Stimulated activated naive CD8-positive, alpha-beta T cell treated with anti-CD3 and anti-CD28 coated beads, Interleukin-15, amount 100 ng/mL, for 72 hours (primary cell): ENCODE data around the gene SERPINA4.

Experiments
- ATAC-seq: fragments of 150-1000 bp; cut with Tn5 transposase; 2 replicates; pipeline ENCODE4 v1.10.0; 2021; ENCODE audit warnings: mild to moderate bottlenecking, moderate library complexity
- DNase-seq, 2 donors: peaks; one replicate each; pipeline ENCODE4 v3.0.0; 2021 to 2022
- H3K27ac Mint-ChIP-seq, 2 donors: one replicate each; pipeline ENCODE4 v1.8.0; 2022; ENCODE audit warnings: mild to moderate bottlenecking in 2 of 2, mixed read lengths in 2 of 2, moderate library complexity in 2 of 2
- H3K27me3 Mint-ChIP-seq: one replicate; pipeline ENCODE4 v1.8.0; 2022; ENCODE audit warnings: mixed read lengths
- H3K4me1 Mint-ChIP-seq: one replicate; pipeline ENCODE4 v1.8.0; 2022; ENCODE audit warnings: mild to moderate bottlenecking, mixed read lengths
- H3K4me3 Mint-ChIP-seq, 2 donors: one replicate each; pipeline ENCODE4 v1.8.0; 2022; ENCODE audit warnings: mild to moderate bottlenecking in 2 of 2, mixed read lengths in 2 of 2, moderate library complexity in 1 of 2
- H3K9me3 Mint-ChIP-seq, 2 donors: one replicate each; pipeline ENCODE4 v1.8.0; 2022; ENCODE audit warnings: mixed read lengths in 2 of 2

SERPINA4 gene

GRCh38 chr14:94555991-94556390 is 5.3 kb upstream of the SERPINA4 start:
- H3K4me3 Mint-ChIP-seq: no peak overlapping the region
- H3K27me3 Mint-ChIP-seq: peaks cover 17% of the 10 kb centered on the region
- DNase-seq (no peak), ATAC-seq (no peak)
- H3K9me3 Mint-ChIP-seq: peaks cover 20 to 42% of the 10 kb centered on the region in 2 donors
- no peak overlapping the region for H3K27ac Mint-ChIP-seq
- no peaks in the 10 kb centered on the region for H3K4me1 Mint-ChIP-seq

GRCh38 chr14:94557327-94557726 is 3.9 kb upstream of the SERPINA4 start:
- DNase-seq: no peak
- no peak for ATAC-seq
- no peak overlapping the region for H3K4me3 Mint-ChIP-seq
- H3K4me1 Mint-ChIP-seq: no peaks in the 10 kb centered on the region
- H3K27ac Mint-ChIP-seq: no peak overlapping the region
- peaks cover 20 to 42% of the 10 kb centered on the region in 2 donors for H3K9me3 Mint-ChIP-seq
- H3K27me3 Mint-ChIP-seq: peaks cover 22% of the 10 kb centered on the region

DNA sequence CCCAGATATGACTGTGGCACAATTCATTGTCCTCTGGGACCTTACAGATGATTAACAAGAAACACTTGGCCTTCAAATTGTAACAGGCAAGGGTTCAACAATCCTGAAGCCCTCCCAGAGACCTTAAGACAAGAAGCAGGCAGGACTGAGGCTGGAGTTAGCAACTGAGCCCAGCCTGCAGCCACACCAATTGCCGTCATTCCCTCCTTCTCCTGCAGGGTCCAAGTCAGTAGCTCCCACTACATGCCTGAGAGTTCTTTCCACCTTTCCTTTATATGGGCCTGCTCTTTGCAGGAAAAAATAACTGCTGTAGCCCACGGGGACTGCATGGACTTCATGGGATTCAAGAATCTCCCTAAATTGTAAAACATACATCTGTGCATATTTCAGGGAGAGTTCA is 2.4 kb upstream of the SERPINA4 start:
- Mint-ChIP-seq H3K9me3 (peaks cover 16 to 42% of the 10 kb centered on the region in 2 donors), H3K4me3 (no peak overlapping the region), H3K27me3 (peaks cover 22% of the 10 kb centered on the region), H3K4me1 (no peaks in the 10 kb centered on the region), H3K27ac (no peak overlapping the region)
- ATAC-seq (no peak), DNase-seq (no peak)

- DNase-seq (no peak), ATAC-seq (no peak)
Measured at GRCh38 chr14:94559638-94560290, 1.5 kb upstream of the SERPINA4 start.

DNA sequence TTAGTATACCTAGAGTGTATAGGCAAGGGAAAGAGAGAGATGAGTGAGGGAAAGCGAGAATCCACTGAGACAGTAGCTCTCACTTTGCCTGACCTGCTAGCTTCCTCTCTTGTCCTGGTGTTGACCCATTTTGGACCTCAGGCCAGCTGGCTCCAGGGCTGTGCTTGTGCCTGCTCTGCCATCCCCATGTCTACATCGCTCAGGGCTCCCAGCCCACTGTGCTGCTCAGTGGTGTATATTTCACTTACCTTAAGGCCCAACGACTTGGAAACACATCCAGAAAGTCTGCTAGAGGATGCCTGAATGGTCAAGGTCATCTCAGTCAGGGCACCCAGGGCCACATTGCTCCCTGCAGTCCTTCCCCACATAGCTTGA is 964 bp upstream of the SERPINA4 start:
- H3K4me3 Mint-ChIP-seq: no peak overlapping the region
- H3K27me3 Mint-ChIP-seq: peaks cover 22% of the 10 kb centered on the region
- H3K9me3 Mint-ChIP-seq: peaks cover 6 to 30% of the 10 kb centered on the region in 2 donors

More at GRCh38 chr14:94559638-94560290, 1.5 kb upstream of the SERPINA4 start:
- no peaks in the 10 kb centered on the region for H3K4me1 Mint-ChIP-seq
- peaks cover 12 to 35% of the 10 kb centered on the region in 2 donors for H3K9me3 Mint-ChIP-seq
- H3K27ac Mint-ChIP-seq: no peak overlapping the region
- H3K27me3 Mint-ChIP-seq: peaks cover 22% of the 10 kb centered on the region
- no peak overlapping the region for H3K4me3 Mint-ChIP-seq

GRCh38 chr14:94561656-94562010 is 391 bp downstream of the SERPINA4 start:
- H3K4me3 Mint-ChIP-seq: no peak overlapping the region
- H3K27ac Mint-ChIP-seq: no peak overlapping the region
- no peak for ATAC-seq
- no peak for DNase-seq
- H3K9me3 Mint-ChIP-seq: peaks cover 0 to 16% of the 10 kb centered on the region in 2 donors
- peaks cover 22% of the 10 kb centered on the region for H3K27me3 Mint-ChIP-seq
- no peaks in the 10 kb centered on the region for H3K4me1 Mint-ChIP-seq

More for the DNA sequence above, 964 bp upstream of the SERPINA4 start:
- Mint-ChIP-seq H3K4me1 (no peaks in the 10 kb centered on the region), H3K27ac (no peak overlapping the region)
- no peak for ATAC-seq
- DNase-seq: no peak

- Mint-ChIP-seq H3K4me1 (no peaks in the 10 kb centered on the region), H3K27me3 (peaks cover 22% of the 10 kb centered on the region), H3K9me3 (peaks cover 0 to 12% of the 10 kb centered on the region in 2 donors), H3K27ac (no peak overlapping the region), H3K4me3 (no peak overlapping the region)
- ATAC-seq (no peak), DNase-seq (no peak)
Measured at GRCh38 chr14:94562022-94562421, 780 bp downstream of the SERPINA4 start.

GRCh38 chr14:94562941-94563883 is 2.0 kb downstream of the SERPINA4 start:
- DNase-seq (no peak), ATAC-seq (no peak)
- no peaks in the 10 kb centered on the region for H3K4me1 Mint-ChIP-seq
- peaks cover 22% of the 10 kb centered on the region for H3K27me3 Mint-ChIP-seq
- H3K27ac Mint-ChIP-seq: no peak overlapping the region
- peaks cover 0 to under 1% of the 10 kb centered on the region in 2 donors for H3K9me3 Mint-ChIP-seq
- no peak overlapping the region for H3K4me3 Mint-ChIP-seq

DNA sequence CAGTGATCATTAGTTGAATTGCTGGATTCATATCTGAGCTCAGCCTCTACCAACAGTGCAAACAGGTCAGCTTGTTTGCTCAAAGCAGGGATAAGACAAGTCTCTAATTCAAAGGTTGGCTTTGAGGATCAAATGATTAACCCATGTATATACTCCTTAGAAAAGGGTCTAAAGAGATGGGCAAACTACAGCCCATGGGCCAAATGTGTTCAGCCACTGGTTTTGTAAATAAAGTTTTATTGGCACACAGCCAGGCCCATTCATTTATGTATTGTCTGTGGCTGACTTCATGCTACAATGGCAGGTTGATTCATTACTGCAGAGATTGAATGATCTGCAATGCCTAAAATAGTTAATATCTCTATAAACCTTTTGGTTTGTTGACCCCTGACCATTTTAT is 3.1 kb downstream of the SERPINA4 start:
- H3K27ac Mint-ChIP-seq: no peak overlapping the region
- no peak overlapping the region for H3K4me3 Mint-ChIP-seq
- H3K27me3 Mint-ChIP-seq: peaks cover 15% of the 10 kb centered on the region
- no peak for ATAC-seq
- H3K9me3 Mint-ChIP-seq: no peaks in the 10 kb centered on the region
- no peaks in the 10 kb centered on the region for H3K4me1 Mint-ChIP-seq
- no peak for DNase-seq

DNA sequence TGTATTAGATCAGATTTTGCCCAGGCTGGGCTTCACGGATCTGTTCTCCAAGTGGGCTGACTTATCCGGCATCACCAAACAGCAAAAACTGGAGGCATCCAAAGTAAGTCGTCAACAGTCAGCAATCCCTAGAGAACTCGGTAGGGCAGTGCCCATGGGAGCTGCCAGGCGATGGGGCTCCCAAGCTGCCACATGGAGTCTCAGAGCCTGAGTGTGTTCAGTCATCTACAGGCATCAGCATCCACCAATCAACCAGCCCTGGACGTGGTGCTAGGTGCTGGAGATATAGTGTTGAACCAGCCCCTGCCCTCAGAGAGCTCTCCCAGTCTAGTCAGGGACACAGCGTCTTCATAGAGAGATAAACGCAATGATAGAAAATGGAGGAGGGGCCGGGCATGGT is 6.9 kb downstream of the SERPINA4 start:
- ATAC-seq (no peak), DNase-seq (no peak)
- H3K27ac Mint-ChIP-seq: no peak overlapping the region
- H3K4me1 Mint-ChIP-seq: no peaks in the 10 kb centered on the region
- no peak overlapping the region for H3K4me3 Mint-ChIP-seq
- no peaks in the 10 kb centered on the region for H3K27me3 Mint-ChIP-seq
- H3K9me3 Mint-ChIP-seq: no peaks in the 10 kb centered on the region

DNA sequence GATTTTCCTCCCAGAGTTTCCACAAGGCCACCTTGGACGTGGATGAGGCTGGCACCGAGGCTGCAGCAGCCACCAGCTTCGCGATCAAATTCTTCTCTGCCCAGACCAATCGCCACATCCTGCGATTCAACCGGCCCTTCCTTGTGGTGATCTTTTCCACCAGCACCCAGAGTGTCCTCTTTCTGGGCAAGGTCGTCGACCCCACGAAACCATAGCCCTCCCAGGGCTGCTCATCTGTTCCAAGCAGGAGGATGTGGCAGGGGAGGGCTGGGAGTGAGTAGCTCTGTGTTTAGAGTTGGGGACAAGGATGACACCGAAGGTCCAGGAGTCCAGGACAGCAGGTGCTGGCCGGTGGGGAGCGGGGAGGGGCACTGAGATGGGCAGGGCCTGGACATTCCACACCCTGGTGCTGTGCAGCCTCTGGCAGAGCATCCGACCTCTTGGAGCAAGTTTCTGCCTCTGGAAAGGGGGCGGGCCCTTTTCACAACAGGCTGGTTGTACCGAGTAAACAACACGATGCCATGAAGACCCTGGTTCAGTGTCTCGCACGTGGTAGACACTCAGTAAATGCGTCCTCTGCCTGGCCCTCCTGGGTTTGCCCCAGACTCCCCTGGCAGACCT is 8.2 kb downstream of the SERPINA4 start:
- Mint-ChIP-seq H3K27ac (peak overlapping the region in 1 of 2 donors; percentile 55), H3K4me1 (no peaks in the 10 kb centered on the region), H3K27me3 (no peaks in the 10 kb centered on the region), H3K4me3 (no peak overlapping the region), H3K9me3 (no peaks in the 10 kb centered on the region)
- no peak for ATAC-seq
- no peak for DNase-seq

DNA sequence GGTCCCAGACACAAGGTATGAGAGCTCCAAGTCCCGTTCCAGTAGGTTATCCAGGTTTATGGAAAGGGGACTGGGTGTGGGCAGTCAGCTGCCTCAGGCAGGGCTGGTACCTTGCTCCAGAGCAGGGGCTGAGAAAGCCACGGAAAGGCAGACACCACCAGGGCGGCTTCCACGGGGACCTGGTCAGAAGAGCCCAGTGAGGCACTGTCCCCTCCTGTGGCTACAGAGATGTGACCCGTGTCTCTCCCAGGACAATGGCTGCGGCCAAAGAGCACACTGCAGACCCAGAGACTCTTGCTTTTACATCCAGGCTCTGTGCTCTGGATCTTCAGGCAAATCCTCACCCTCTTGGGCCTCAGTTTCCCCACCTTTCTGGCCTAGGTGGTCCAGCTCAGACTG is 8.8 kb downstream of the SERPINA4 start:
- H3K9me3 Mint-ChIP-seq: no peaks in the 10 kb centered on the region
- H3K4me1 Mint-ChIP-seq: no peaks in the 10 kb centered on the region
- ATAC-seq: no peak
- no peak overlapping the region for H3K27ac Mint-ChIP-seq
- DNase-seq: no peak
- H3K4me3 Mint-ChIP-seq: no peak overlapping the region
- no peaks in the 10 kb centered on the region for H3K27me3 Mint-ChIP-seq

GRCh38 chr14:94570440-94570839 is 9.2 kb downstream of the SERPINA4 start:
- Mint-ChIP-seq H3K27me3 (no peaks in the 10 kb centered on the region), H3K9me3 (no peaks in the 10 kb centered on the region), H3K27ac (no peak overlapping the region), H3K4me1 (no peaks in the 10 kb centered on the region), H3K4me3 (no peak overlapping the region)
- ATAC-seq (no peak), DNase-seq (no peak)

DNA sequence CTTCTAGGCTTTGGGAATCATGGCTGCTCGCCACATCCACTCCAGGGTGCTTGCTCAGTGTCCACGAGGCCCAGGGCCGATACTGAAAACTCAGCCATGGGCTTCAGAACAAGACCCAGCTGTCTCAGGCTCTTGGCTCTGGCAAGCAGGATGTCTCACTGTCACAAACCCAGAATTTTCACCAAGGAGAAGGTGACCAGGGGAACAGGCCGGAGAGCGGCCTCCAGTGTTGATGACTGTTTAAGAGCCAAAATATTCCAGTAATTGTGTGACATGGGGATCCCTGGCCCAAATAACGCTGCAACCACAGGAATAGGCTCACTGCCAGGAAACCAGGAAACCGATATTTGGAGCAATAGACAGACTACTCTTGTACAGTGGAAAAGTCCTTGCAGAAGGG is 10.2 kb downstream of the SERPINA4 start:
- no peak overlapping the region for H3K4me3 Mint-ChIP-seq
- H3K27me3 Mint-ChIP-seq: no peaks in the 10 kb centered on the region
- no peaks in the 10 kb centered on the region for H3K4me1 Mint-ChIP-seq
- H3K27ac Mint-ChIP-seq: no peak overlapping the region
- ATAC-seq (no peak), DNase-seq (no peak)
- no peaks in the 10 kb centered on the region for H3K9me3 Mint-ChIP-seq

DNA sequence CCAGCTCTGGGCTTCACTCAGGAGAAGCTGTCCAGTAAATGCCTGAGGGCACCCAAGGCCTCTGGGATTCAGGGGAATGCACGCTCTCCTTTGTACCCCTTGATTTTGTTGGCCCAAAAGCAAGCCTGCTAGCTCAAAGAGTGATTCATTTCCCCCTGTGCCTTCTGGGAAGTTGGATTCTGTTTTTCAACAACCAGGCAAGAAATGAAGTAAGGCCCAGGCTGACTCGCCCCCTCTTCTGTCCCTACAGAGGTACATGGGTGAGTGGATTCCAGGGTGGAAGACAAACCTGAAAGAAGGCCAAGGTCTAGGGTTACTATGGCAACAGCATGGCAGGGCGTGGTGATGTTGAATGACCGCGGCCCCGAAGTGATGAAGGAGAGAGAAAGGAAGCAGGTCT is 10.7 kb downstream of the SERPINA4 start:
- Mint-ChIP-seq H3K4me3 (no peak overlapping the region), H3K4me1 (no peaks in the 10 kb centered on the region), H3K27ac (no peak overlapping the region), H3K27me3 (no peaks in the 10 kb centered on the region), H3K9me3 (no peaks in the 10 kb centered on the region)
- DNase-seq (no peak), ATAC-seq (no peak)
